ENCODE measurements around the gene TMED3. TPM values are rescaled to one million over a fixed set of nuclear protein-coding genes. Genes with fewer than 3 reads are reported as not detected.
"Not testable (repeated sequence)": the region's sequence is repeated elsewhere in the genome, so short reads cannot be mapped to it uniquely, and the experiment has no call there.

TMED3 gene
- total RNA-seq, 1 donor = 104 TPM

GRCh38 chr15:79315623-79316328 is 4.9 kb downstream of the TMED3 start:
- no peak for DNase-seq (ENCODE audit: low read depth)
- TF ChIP-seq, protein P1, sequence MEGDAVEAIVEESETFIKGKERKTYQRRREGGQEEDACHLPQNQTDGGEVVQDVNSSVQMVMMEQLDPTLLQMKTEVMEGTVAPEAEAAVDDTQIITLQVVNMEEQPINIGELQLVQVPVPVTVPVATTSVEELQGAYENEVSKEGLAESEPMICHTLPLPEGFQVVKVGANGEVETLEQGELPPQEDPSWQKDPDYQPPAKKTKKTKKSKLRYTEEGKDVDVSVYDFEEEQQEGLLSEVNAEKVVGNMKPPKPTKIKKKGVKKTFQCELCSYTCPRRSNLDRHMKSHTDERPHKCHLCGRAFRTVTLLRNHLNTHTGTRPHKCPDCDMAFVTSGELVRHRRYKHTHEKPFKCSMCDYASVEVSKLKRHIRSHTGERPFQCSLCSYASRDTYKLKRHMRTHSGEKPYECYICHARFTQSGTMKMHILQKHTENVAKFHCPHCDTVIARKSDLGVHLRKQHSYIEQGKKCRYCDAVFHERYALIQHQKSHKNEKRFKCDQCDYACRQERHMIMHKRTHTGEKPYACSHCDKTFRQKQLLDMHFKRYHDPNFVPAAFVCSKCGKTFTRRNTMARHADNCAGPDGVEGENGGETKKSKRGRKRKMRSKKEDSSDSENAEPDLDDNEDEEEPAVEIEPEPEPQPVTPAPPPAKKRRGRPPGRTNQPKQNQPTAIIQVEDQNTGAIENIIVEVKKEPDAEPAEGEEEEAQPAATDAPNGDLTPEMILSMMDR (IDR thresholded peaks at IDR 0.05; ENCODE audit: insufficient read depth, low read depth, low read length) = no peak
- no peak overlapping the region for H3K4me3 ChIP-seq (ENCODE audit: low read depth, low read length)

- TF ChIP-seq, protein P1 (IDR thresholded peaks at IDR 0.05; ENCODE audit: insufficient read depth, low read depth, low read length) = no peak
- no peak for DNase-seq (ENCODE audit: low read depth)
These were observed 6.0 kb downstream of the TMED3 start for GRCh38 chr15:79316864-79317263.

DNA sequence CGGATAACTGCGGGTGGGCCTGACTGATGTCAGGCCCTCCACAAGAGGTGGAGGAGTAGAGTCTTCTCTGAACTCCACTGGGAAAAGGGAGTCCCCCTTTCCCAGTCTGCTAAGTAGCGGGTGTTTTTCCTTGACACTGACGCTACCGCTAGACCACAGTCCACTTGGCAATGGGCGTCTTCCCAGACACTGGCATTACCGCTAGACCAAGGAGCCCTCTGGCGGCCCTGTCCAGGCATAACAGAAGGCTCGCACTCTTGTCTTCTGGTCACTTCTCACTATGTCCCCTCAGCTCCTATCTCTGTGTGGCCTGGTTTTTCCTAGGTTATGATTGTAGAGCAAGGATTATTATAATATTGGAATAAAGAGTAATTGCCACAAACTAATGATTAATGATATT is 9.1 kb downstream of the TMED3 start:
- H3K4me3 ChIP-seq (ENCODE audit: low read depth, low read length); DNase-seq (ENCODE audit: low read depth): not testable (repeated sequence)

More at GRCh38 chr15:79316864-79317263, 6.0 kb downstream of the TMED3 start:
- no peak overlapping the region for H3K4me3 ChIP-seq (ENCODE audit: low read depth, low read length)

- no peak for DNase-seq (ENCODE audit: low read depth)
- TF ChIP-seq, protein P1 (IDR thresholded peaks at IDR 0.05; ENCODE audit: insufficient read depth, low read depth, low read length) = no peak
- H3K4me3 ChIP-seq (ENCODE audit: low read depth, low read length) = no peak overlapping the region
These were observed 11.0 kb downstream of the TMED3 start for GRCh38 chr15:79321876-79322275.

DNA sequence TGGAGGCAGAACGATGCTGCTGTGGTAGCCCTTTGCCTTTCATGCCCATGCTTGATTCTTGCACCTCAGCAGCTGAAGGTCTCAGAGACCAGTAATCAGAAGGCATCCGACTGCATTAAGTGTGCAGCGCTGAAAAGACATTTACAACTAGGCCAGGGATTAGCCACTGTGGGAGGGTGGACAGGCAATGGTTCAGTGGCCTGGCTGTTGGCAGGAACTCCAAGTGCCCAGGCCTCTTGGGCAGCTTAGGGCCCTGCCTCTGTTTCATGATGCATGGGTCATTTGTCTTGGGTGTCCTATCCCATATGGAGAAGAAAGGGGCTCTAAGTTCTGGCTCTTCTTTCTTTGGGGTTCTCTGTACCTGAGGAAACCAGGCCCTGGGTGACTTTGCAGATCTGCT is 11.4 kb downstream of the TMED3 start:
- no peak for DNase-seq (ENCODE audit: low read depth)
- TF ChIP-seq, protein P1 (IDR thresholded peaks at IDR 0.05; ENCODE audit: insufficient read depth, low read depth, low read length) = no peak
- H3K4me3 ChIP-seq (ENCODE audit: low read depth, low read length) = no peak overlapping the region

DNA sequence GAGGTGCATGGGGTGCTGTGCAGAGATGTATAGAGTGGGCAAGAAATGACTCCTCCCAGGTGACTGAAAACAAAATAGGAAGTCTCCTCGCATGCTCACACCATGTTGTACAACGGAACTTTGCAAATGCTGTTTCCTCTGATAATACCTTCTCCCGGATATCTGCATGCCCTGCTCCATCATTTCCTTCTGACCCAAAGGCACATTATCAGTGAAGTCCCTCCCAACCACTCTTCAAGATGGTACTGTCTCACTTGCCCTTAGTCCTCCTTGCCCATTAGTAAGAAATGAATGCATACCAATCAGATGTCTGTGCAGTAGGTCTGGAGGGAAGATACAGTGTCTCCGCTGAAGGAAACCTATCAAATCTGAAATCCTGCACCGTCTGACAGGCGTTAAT is 12.0 kb downstream of the TMED3 start:
- TF ChIP-seq, protein P1 (IDR thresholded peaks at IDR 0.05; ENCODE audit: insufficient read depth, low read depth, low read length) = no peak
- no peak for DNase-seq (ENCODE audit: low read depth)
- no peak overlapping the region for H3K4me3 ChIP-seq (ENCODE audit: low read depth, low read length)

- TF ChIP-seq, protein P1 (IDR thresholded peaks at IDR 0.05; ENCODE audit: insufficient read depth, low read depth, low read length) = no peak
- H3K4me3 ChIP-seq (ENCODE audit: low read depth, low read length) = no peak overlapping the region
- DNase-seq (ENCODE audit: low read depth) = peak; percentile 93
These were observed 18.3 kb downstream of the TMED3 start for GRCh38 chr15:79329171-79329611.
